H1 (cell line): ENCODE results near the gene ECD. TPM values are rescaled to one million over a fixed set of nuclear protein-coding genes. Genes with fewer than 3 reads are reported as not detected.

ENCODE experiments used
- ASH2L ChIP-seq: fragments of 200-600, 300-600 bp; sonication (generic); IDR thresholded peaks from one replicate; pipeline ENCODE4 v1.7.1; 2017; ENCODE audit warnings: low read length
- ATF3 ChIP-seq: IDR thresholded peaks from 2 replicates; pipeline ENCODE4 v1.6.1; 2011; ENCODE audit warnings: low read depth, mild to moderate bottlenecking, low read length; ENCODE audit not compliant: insufficient read depth
- CHD1 ChIP-seq: IDR thresholded peaks from 2 replicates; pipeline ENCODE4 v1.6.1; 2012; ENCODE audit warnings: low read depth, low read length, improper control_type of control experiment
- CHD2 ChIP-seq: IDR thresholded peaks from 2 replicates; pipeline ENCODE4 v1.6.1; 2012; ENCODE audit warnings: low read length, improper control_type of control experiment
- CTBP2 ChIP-seq: IDR thresholded peaks from 2 replicates; pipeline ENCODE4 v1.7.0; 2011; ENCODE audit warnings: borderline replicate concordance, mild to moderate bottlenecking, moderate library complexity, mixed read lengths, low read length; ENCODE audit not compliant: insufficient read depth, insufficient read length
- EZH2 ChIP-seq: fragments of 200-600 bp; sonication (generic); IDR thresholded peaks from 2 replicates; pipeline ENCODE4 v1.7.1; 2012; ENCODE audit warnings: low read depth, mild to moderate bottlenecking, moderate library complexity, low read length, inconsistent platforms; ENCODE audit not compliant: severe bottlenecking
- JUN ChIP-seq: IDR thresholded peaks from 2 replicates; pipeline ENCODE4 v1.6.1; 2011; ENCODE audit warnings: low read depth, mild to moderate bottlenecking, improper control_type of control experiment, low read length
- MAFK ChIP-seq: IDR thresholded peaks from 2 replicates; pipeline ENCODE4 v1.6.1; 2012; ENCODE audit warnings: low read depth, mild to moderate bottlenecking, improper control_type of control experiment, low read length
- MAX ChIP-seq: IDR thresholded peaks from 2 replicates; pipeline ENCODE4 v1.6.1; 2012; ENCODE audit warnings: inconsistent platforms
- NRF1 ChIP-seq: IDR thresholded peaks from 2 replicates; pipeline ENCODE4 v1.6.1; 2011; ENCODE audit warnings: mild to moderate bottlenecking, low read depth, low read length, improper control_type of control experiment
- PHF8 ChIP-seq: fragments of 200-600 bp; sonication (generic); conservative IDR thresholded peaks from 2 replicates; pipeline ENCODE4 v1.7.1; 2012; ENCODE audit warnings: low read depth, mild to moderate bottlenecking, inconsistent platforms, low read length, moderate library complexity
- POLR2A ChIP-seq, 2 experiments: IDR thresholded peaks; 1 replicate in 1 of 2; 2 replicates in 1 of 2; pipeline ENCODE4 v1.6.1; 2011; ENCODE audit warnings: low read depth in 2 of 2, low read length in 2 of 2, mild to moderate bottlenecking in 2 of 2; ENCODE audit errors: control extremely low read depth in 1 of 2
- SAP30 ChIP-seq: fragments of 300-600 bp; sonication (generic); IDR thresholded peaks from 2 replicates; pipeline ENCODE4 v1.7.1; 2012; ENCODE audit warnings: low read length, moderate library complexity, mild to moderate bottlenecking, inconsistent platforms; ENCODE audit not compliant: insufficient read depth, insufficient replicate concordance
- SIX5 ChIP-seq: IDR thresholded peaks from 2 replicates; pipeline ENCODE4 v1.6.1; 2011; ENCODE audit warnings: mild to moderate bottlenecking, low read depth, low read length
- SP2 ChIP-seq: IDR thresholded peaks from 2 replicates; pipeline ENCODE4 v1.6.1; 2012; ENCODE audit warnings: mild to moderate bottlenecking, low read length, inconsistent platforms
- SP4 ChIP-seq: IDR thresholded peaks from 2 replicates; pipeline ENCODE4 v1.6.1; 2012; ENCODE audit warnings: low read length, inconsistent platforms
- SUZ12 ChIP-seq: fragments of 200-600 bp; sonication (generic); IDR thresholded peaks from 2 replicates; pipeline ENCODE4 v1.6.1; 2012; ENCODE audit warnings: mild to moderate bottlenecking, inconsistent platforms, low read length, moderate library complexity, mixed read lengths
- TAF1 ChIP-seq: IDR thresholded peaks from 2 replicates; pipeline ENCODE4 v1.6.1; 2011; ENCODE audit warnings: mild to moderate bottlenecking, low read depth, low read length
- TAF7 ChIP-seq: optimal IDR thresholded peaks from 2 replicates; pipeline ENCODE3; 2011; ENCODE audit warnings: low read depth, mild to moderate bottlenecking, inconsistent platforms, low read length, moderate library complexity, borderline replicate concordance
- TBP ChIP-seq: IDR thresholded peaks from 2 replicates; pipeline ENCODE4 v1.6.1; 2011; ENCODE audit warnings: low read depth, low read length, improper control_type of control experiment
- polyA plus RNA-seq, 7 experiments: library from polyadenylated mRNA; depleted of rRNA in 3 of 7; stranded (reverse) in 5 of 7; unstranded in 2 of 7; fragments of >200 nt in 5 of 7; fragments of 200-250 nt in 2 of 7; gene quantifications; 1 replicate in 5 of 7; 2 replicates in 1 of 7; 4 replicates in 1 of 7; pipeline versions ENCODE4 v1.2.1 to v1.2.3, GENCODE V29; 2011 to 2013; ENCODE audit warnings: missing spikeins in 2 of 7, mixed read lengths in 2 of 7
- total RNA-seq: library from RNA; stranded (reverse); fragmentation: NEBNext Ultra II Directional; extraction: Animal tissue kit (Norgen Biotek cat#: 25700); gene quantifications from 2 replicates; pipeline ENCODE4 v1.2.1, GENCODE V29; 2021
- TF ChIP-seq, protein P1 (sequence below), 3 experiments: IDR thresholded peaks; 1 replicate in 2 of 3; 2 replicates in 1 of 3; pipeline versions ENCODE4 v1.5.1 to v1.6.1; 2011; ENCODE audit warnings: low read length in 3 of 3, mild to moderate bottlenecking in 3 of 3, inconsistent platforms in 2 of 3, low read depth in 1 of 3, moderate library complexity in 1 of 3; ENCODE audit not compliant: insufficient read depth in 1 of 3; ENCODE audit errors: control extremely low read depth in 1 of 3

The ECD gene
- total and polyA plus RNA-seq, 2 of the 8 experiments (the other 6 are each of a cell fraction or from before 2014, with no cell fraction given): 27.1 to 38.0 TPM

GRCh38 chr10:73096449-73097304 is 71.1 kb downstream of the ECD start, which contains the start of gene P4HA1 (continued):
- TF ChIP-seq TAF1: peak; percentile 95
- TF ChIP-seq, protein P1, sequence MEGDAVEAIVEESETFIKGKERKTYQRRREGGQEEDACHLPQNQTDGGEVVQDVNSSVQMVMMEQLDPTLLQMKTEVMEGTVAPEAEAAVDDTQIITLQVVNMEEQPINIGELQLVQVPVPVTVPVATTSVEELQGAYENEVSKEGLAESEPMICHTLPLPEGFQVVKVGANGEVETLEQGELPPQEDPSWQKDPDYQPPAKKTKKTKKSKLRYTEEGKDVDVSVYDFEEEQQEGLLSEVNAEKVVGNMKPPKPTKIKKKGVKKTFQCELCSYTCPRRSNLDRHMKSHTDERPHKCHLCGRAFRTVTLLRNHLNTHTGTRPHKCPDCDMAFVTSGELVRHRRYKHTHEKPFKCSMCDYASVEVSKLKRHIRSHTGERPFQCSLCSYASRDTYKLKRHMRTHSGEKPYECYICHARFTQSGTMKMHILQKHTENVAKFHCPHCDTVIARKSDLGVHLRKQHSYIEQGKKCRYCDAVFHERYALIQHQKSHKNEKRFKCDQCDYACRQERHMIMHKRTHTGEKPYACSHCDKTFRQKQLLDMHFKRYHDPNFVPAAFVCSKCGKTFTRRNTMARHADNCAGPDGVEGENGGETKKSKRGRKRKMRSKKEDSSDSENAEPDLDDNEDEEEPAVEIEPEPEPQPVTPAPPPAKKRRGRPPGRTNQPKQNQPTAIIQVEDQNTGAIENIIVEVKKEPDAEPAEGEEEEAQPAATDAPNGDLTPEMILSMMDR (IDR thresholded peaks at IDR 0.05; ENCODE audit: control extremely low read depth in 1 of 3, insufficient read depth in 1 of 3, low read depth in 1 of 3, low read length in 3 of 3): peak; percentile 75 to 79 (median 76)
- TF ChIP-seq POLR2A (IDR thresholded peaks at IDR 0.05; ENCODE audit: control extremely low read depth in 1 of 2, low read depth in 2 of 2, low read length in 2 of 2): peak; percentile 98 to 99
- peak; percentile 84 for TF ChIP-seq TAF7
- TF ChIP-seq NRF1: peak; percentile 63
- TF ChIP-seq ATF3: no peak
- no peak for TF ChIP-seq MAFK
- TF ChIP-seq CHD1: no peak
- peak; percentile 95 for TF ChIP-seq TBP
- TF ChIP-seq JUN: no peak
- peak; percentile 40; the same call in 1 of the 2 replicates for TF ChIP-seq MAX
- TF ChIP-seq ASH2L: peak; percentile 77
- TF ChIP-seq SAP30: no peak
- TF ChIP-seq CTBP2: no peak
- no peak for TF ChIP-seq EZH2
- no peak for TF ChIP-seq SP2
- peak; percentile 77; the same call in 1 of the 2 replicates for TF ChIP-seq PHF8
- no peak for TF ChIP-seq SIX5
- TF ChIP-seq SP4: no peak
- no peak for TF ChIP-seq SUZ12
- 0 out of 2 replicates have a peak, but pooled peaks have one; percentile 3 for TF ChIP-seq CHD2
